Activated CD4-positive, CD25-positive, alpha-beta regulatory T cell treated with anti-CD3 and anti-CD28 coated beads, Interleukin-2, amount 50 U/mL, for 72 hours (primary cell): ENCODE results near the gene SEMA3E.
"Not testable (repeated sequence)": the region's sequence is repeated elsewhere in the genome, so short reads cannot be mapped to it uniquely, and the experiment has no call there.

Experiments used
- DNase-seq: peaks from one replicate; pipeline ENCODE4 v3.0.0; 2021

SEMA3E gene

GRCh38 chr7:83447681-83448080 is 201.3 kb downstream of the SEMA3E start:
- no peak for DNase-seq

GRCh38 chr7:83446102-83446669 is 202.8 kb downstream of the SEMA3E start:
- no peak for DNase-seq

- no peak for DNase-seq
Measured at GRCh38 chr7:83442911-83443310, 206.0 kb downstream of the SEMA3E start.

GRCh38 chr7:83439026-83439425 is 209.9 kb downstream of the SEMA3E start:
- no peak for DNase-seq

- DNase-seq, result not testable (repeated sequence)
Measured at GRCh38 chr7:83430289-83430688, 218.7 kb downstream of the SEMA3E start.

GRCh38 chr7:83429493-83429892 is 219.4 kb downstream of the SEMA3E start:
- no peak for DNase-seq

GRCh38 chr7:83427884-83428283 is 221.1 kb downstream of the SEMA3E start:
- no peak for DNase-seq

- DNase-seq, result no peak
Measured at GRCh38 chr7:83426325-83426724, 222.6 kb downstream of the SEMA3E start.

GRCh38 chr7:83419013-83419412 is 229.9 kb downstream of the SEMA3E start:
- no peak for DNase-seq

GRCh38 chr7:83415840-83416239 is 233.1 kb downstream of the SEMA3E start:
- no peak for DNase-seq

- no peak for DNase-seq
Measured at GRCh38 chr7:83414947-83415346, 234.0 kb downstream of the SEMA3E start.

- no peak for DNase-seq
Measured at GRCh38 chr7:83413831-83414230, 235.1 kb downstream of the SEMA3E start.

- no peak for DNase-seq
Measured at GRCh38 chr7:83413424-83413823, 235.5 kb downstream of the SEMA3E start.

GRCh38 chr7:83410989-83411591 is 237.8 kb downstream of the SEMA3E start:
- no peak for DNase-seq

GRCh38 chr7:83394776-83395175 is 254.2 kb downstream of the SEMA3E start:
- no peak for DNase-seq

- no peak for DNase-seq
Measured at GRCh38 chr7:83388436-83388835, 260.5 kb downstream of the SEMA3E start.

GRCh38 chr7:83366629-83367028 is 282.3 kb downstream of the SEMA3E start:
- DNase-seq, result no peak

- no peak for DNase-seq
Measured at GRCh38 chr7:83365746-83366145, 283.2 kb downstream of the SEMA3E start.

- DNase-seq, result no peak
Measured at GRCh38 chr7:83362871-83363550, 285.9 kb downstream of the SEMA3E start.

- no peak for DNase-seq
Measured at GRCh38 chr7:83359108-83359507, 289.8 kb downstream of the SEMA3E start.

GRCh38 chr7:83355143-83355542 is 293.8 kb downstream of the SEMA3E start:
- no peak for DNase-seq

- no peak for DNase-seq
Measured at GRCh38 chr7:83347945-83348444, 300.9 kb downstream of the SEMA3E start.

GRCh38 chr7:83339907-83340306 is 309.0 kb downstream of the SEMA3E start:
- no peak for DNase-seq

- DNase-seq, result no peak
Measured at GRCh38 chr7:83338277-83338950, 310.5 kb downstream of the SEMA3E start.
